Liver (tissue), 9 donors: ENCODE data around the gene SLC34A3. TPM values are rescaled to one million over a fixed set of nuclear protein-coding genes. Genes with fewer than 3 reads are reported as not detected.

Source experiments
- DNase-seq: peaks from one replicate; pipeline ENCODE4 v3.0.0-alpha.2; 2017; ENCODE audit warnings: low spot score
- H3K27ac ChIP-seq, 2 donors: one replicate each; pipeline ENCODE4 v1.7.0; 2013; ENCODE audit warnings: inconsistent platforms in 2 of 2, low read length in 2 of 2, control low read depth in 1 of 2, low read depth in 1 of 2, mild to moderate bottlenecking in 1 of 2
- H3K27me3 ChIP-seq, 4 donors: one replicate each; pipeline versions ENCODE4 v1.6.1 to v1.7.0; 2013; ENCODE audit warnings: low read length in 3 of 4, inconsistent platforms in 1 of 4, mild to moderate bottlenecking in 1 of 4, moderate library complexity in 1 of 4; ENCODE audit not compliant: control insufficient read depth in 4 of 4, insufficient read depth in 4 of 4
- H3K36me3 ChIP-seq, 4 donors: one replicate each; pipeline versions ENCODE4 v1.6.1 to v1.7.0; 2013; ENCODE audit warnings: low read length in 3 of 4, mild to moderate bottlenecking in 3 of 4, low read depth in 1 of 4, moderate library complexity in 1 of 4; ENCODE audit not compliant: control insufficient read depth in 4 of 4, insufficient read depth in 3 of 4
- H3K4me1 ChIP-seq, 4 donors: one replicate each; pipeline versions ENCODE4 v1.6.1 to v1.7.0; 2013; ENCODE audit warnings: low read length in 3 of 4, mild to moderate bottlenecking in 3 of 4, moderate library complexity in 1 of 4; ENCODE audit not compliant: control insufficient read depth in 4 of 4, insufficient read depth in 4 of 4
- H3K4me3 ChIP-seq, 3 donors: one replicate each; pipeline versions ENCODE4 v1.6.1 to v1.7.0; 2013; ENCODE audit warnings: low read length in 3 of 3, control low read depth in 1 of 3, low read depth in 1 of 3, mild to moderate bottlenecking in 1 of 3
- H3K9ac ChIP-seq, 2 donors: one replicate each; pipeline ENCODE4 v1.7.0; 2013; ENCODE audit warnings: low read length in 2 of 2, mild to moderate bottlenecking in 2 of 2, moderate library complexity in 2 of 2, control low read depth in 1 of 2, low read depth in 1 of 2
- H3K9me3 ChIP-seq, 4 donors: one replicate each; pipeline versions ENCODE4 v1.6.1 to v1.7.0; 2013; ENCODE audit warnings: low read length in 3 of 4; ENCODE audit not compliant: control insufficient read depth in 4 of 4
- EGR1 ChIP-seq, 2 donors: IDR thresholded peaks; 2 replicates each; pipeline ENCODE4 v1.6.1; 2016 to 2018; ENCODE audit warnings: antibody characterized with exemption in 2 of 2, low read depth in 2 of 2
- FOXA1 ChIP-seq: IDR thresholded peaks from 2 replicates; pipeline ENCODE4 v1.6.1; 2016; ENCODE audit warnings: antibody characterized with exemption
- FOXA2 ChIP-seq: IDR thresholded peaks from 2 replicates; pipeline ENCODE4 v1.6.1; 2016; ENCODE audit warnings: antibody characterized with exemption
- GABPA ChIP-seq, 2 donors: IDR thresholded peaks in 1 of 2; conservative IDR thresholded peaks in 1 of 2; 2 replicates each; pipeline ENCODE4 v1.6.1; 2016; ENCODE audit warnings: antibody characterized with exemption in 2 of 2, mild to moderate bottlenecking in 1 of 2, moderate library complexity in 1 of 2
- HNF4A ChIP-seq, 2 donors: conservative IDR thresholded peaks; 2 replicates each; pipeline ENCODE4 v1.6.1; 2016; ENCODE audit warnings: antibody characterized with exemption in 2 of 2, mild to moderate bottlenecking in 2 of 2
- JUND ChIP-seq, 2 donors: IDR thresholded peaks; 2 replicates each; pipeline ENCODE4 v1.6.1; 2016; ENCODE audit warnings: antibody characterized with exemption in 2 of 2
- MAX ChIP-seq: IDR thresholded peaks from 2 replicates; pipeline ENCODE4 v1.6.1; 2016; ENCODE audit warnings: antibody characterized with exemption
- NR2F2 ChIP-seq: IDR thresholded peaks from 2 replicates; pipeline ENCODE4 v1.6.1; 2016; ENCODE audit warnings: antibody characterized with exemption
- RAD21 ChIP-seq, 2 donors: IDR thresholded peaks; 2 replicates each; pipeline ENCODE4 v1.6.1; 2016; ENCODE audit warnings: antibody characterized with exemption in 2 of 2, mild to moderate bottlenecking in 2 of 2
- REST ChIP-seq: IDR thresholded peaks from 2 replicates; pipeline ENCODE4 v1.6.1; 2016; ENCODE audit warnings: antibody characterized with exemption, mild to moderate bottlenecking
- RXRA ChIP-seq, 2 donors: IDR thresholded peaks; 2 replicates each; pipeline ENCODE4 v1.6.1; 2017 to 2018; ENCODE audit warnings: antibody characterized with exemption in 2 of 2, mild to moderate bottlenecking in 1 of 2
- SP1 ChIP-seq: IDR thresholded peaks from 2 replicates; pipeline ENCODE4 v1.6.1; 2018; ENCODE audit warnings: antibody characterized with exemption, mild to moderate bottlenecking
- TAF1 ChIP-seq: conservative IDR thresholded peaks from 2 replicates; pipeline ENCODE4 v1.6.1; 2016; ENCODE audit warnings: antibody characterized with exemption, mild to moderate bottlenecking
- YY1 ChIP-seq: IDR thresholded peaks from 2 replicates; pipeline ENCODE4 v1.6.1; 2016; ENCODE audit warnings: antibody characterized with exemption, mild to moderate bottlenecking
- ZBTB33 ChIP-seq: IDR thresholded peaks from 2 replicates; pipeline ENCODE4 v1.6.1; 2016; ENCODE audit warnings: antibody characterized with exemption
- WGBS: extraction: QIAGEN DNeasy Blood & Tissue Kit; methylation state at CpG from one replicate; pipeline ENCODE4 v1.1.7; 2013; 5-methylcytosine and 5-hydroxymethylcytosine counted together
- polyA plus RNA-seq, 2 donors: library from polyadenylated mRNA; stranded (reverse) in 1 of 2; unstranded in 1 of 2; fragments of 200-250 nt in 1 of 2; fragments of >200 nt in 1 of 2; fragmentation: Nextera tagmentation in 1 of 2; extraction: Ambion mirVana in 1 of 2; gene quantifications; one replicate each; pipeline versions ENCODE4 v1.2.1 to v1.2.3, GENCODE V29; 2013 to 2015
- total RNA-seq, 2 donors: library from RNA; depleted of rRNA; stranded (reverse); fragments of >200 nt; gene quantifications; one replicate each; pipeline ENCODE4 v1.2.3, GENCODE V29; 2014
- TF ChIP-seq, protein P1 (sequence below): fragments of 150-350 bp; IDR thresholded peaks from 2 replicates; pipeline ENCODE4 v1.5.1; 2017; ENCODE audit warnings: improper control_type of control experiment, low read depth, low read length; ENCODE audit not compliant: missing input control
- donor health status: healthy.
- donor health status: healthy.
- donor health status: healthy.
- donor health status: healthy.
- donor health status: healthy.

The SLC34A3 gene
- total and polyA plus RNA-seq, 4 donors = not detected

GRCh38 chr9:137262909-137263285, 32.2 kb downstream of the SLC34A3 start:
- no peak overlapping the region for H3K9ac ChIP-seq
- WGBS = 90% methylated on average over 24 of the region's 24 CpGs
- TF ChIP-seq RAD21 (IDR thresholded peaks at IDR 0.05) (no peak), YY1 (no peak), RXRA (IDR thresholded peaks at IDR 0.05) (no peak), JUND (IDR thresholded peaks at IDR 0.05) (no peak), FOXA2 (no peak), NR2F2 (no peak)
- TF ChIP-seq, protein P1, sequence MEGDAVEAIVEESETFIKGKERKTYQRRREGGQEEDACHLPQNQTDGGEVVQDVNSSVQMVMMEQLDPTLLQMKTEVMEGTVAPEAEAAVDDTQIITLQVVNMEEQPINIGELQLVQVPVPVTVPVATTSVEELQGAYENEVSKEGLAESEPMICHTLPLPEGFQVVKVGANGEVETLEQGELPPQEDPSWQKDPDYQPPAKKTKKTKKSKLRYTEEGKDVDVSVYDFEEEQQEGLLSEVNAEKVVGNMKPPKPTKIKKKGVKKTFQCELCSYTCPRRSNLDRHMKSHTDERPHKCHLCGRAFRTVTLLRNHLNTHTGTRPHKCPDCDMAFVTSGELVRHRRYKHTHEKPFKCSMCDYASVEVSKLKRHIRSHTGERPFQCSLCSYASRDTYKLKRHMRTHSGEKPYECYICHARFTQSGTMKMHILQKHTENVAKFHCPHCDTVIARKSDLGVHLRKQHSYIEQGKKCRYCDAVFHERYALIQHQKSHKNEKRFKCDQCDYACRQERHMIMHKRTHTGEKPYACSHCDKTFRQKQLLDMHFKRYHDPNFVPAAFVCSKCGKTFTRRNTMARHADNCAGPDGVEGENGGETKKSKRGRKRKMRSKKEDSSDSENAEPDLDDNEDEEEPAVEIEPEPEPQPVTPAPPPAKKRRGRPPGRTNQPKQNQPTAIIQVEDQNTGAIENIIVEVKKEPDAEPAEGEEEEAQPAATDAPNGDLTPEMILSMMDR = no peak
- no peak overlapping the region for H3K27ac ChIP-seq
- no peak overlapping the region for H3K4me3 ChIP-seq
- H3K9me3 ChIP-seq = no peaks in the 10 kb centered on the region
- H3K27me3 ChIP-seq = no peaks in the 10 kb centered on the region
- peaks cover 9 to 16% (median 12%) of the 10 kb centered on the region in 4 donors for H3K36me3 ChIP-seq
- no peak for DNase-seq
- peaks cover 2 to 15% (median 7%) of the 10 kb centered on the region in 4 donors for H3K4me1 ChIP-seq

GRCh38 chr9:137263506-137263905, 32.8 kb downstream of the SLC34A3 start:
- Histone ChIP-seq H3K9ac (no peak overlapping the region), H3K36me3 (peaks cover 10 to 16% (median 12%) of the 10 kb centered on the region in 4 donors), H3K9me3 (no peaks in the 10 kb centered on the region), H3K4me1 (peaks cover 5 to 20% (median 10%) of the 10 kb centered on the region in 4 donors), H3K4me3 (no peak overlapping the region), H3K27me3 (no peaks in the 10 kb centered on the region), H3K27ac (no peak overlapping the region)
- TF ChIP-seq HNF4A (conservative IDR thresholded peaks at IDR 0.05) (peak; percentile 10 to 30), NR2F2 (no peak), JUND (IDR thresholded peaks at IDR 0.05) (no peak), EGR1 (IDR thresholded peaks at IDR 0.05; ENCODE audit: low read depth in 2 of 2) (no peak)
- DNase-seq = no peak
- 56% methylated on average over 10 of the region's 10 CpGs for whole genome bisulfite sequencing

DNA sequence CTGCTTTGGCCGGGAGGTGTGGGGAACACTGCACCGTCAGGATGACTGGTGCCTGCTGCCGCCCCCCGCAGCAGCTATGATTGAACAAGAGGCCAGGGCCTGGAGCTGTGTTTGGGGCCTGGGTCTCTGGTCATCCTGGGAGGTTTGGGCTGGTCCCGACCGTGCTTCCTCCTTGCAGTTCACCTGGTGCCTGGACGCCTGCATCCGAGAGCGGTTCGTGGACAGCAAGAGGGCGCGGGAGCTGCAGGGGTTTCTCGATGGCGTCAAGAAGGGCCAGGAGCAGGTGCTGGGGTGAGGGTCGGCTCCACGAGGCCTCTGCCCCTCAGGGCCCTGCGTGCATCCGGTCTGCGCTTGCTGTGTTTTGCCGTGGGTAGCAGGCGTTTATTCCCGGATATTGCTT, 33.4 kb downstream of the SLC34A3 start:
- peaks cover 5 to 13% (median 11%) of the 10 kb centered on the region in 4 donors for H3K36me3 ChIP-seq

More for the DNA sequence above, 33.4 kb downstream of the SLC34A3 start:
- Histone ChIP-seq H3K4me1 (peaks cover 5 to 25% (median 16%) of the 10 kb centered on the region in 4 donors), H3K27me3 (no peaks in the 10 kb centered on the region), H3K4me3 (no peak overlapping the region), H3K9me3 (no peaks in the 10 kb centered on the region), H3K27ac (no peak overlapping the region), H3K9ac (no peak overlapping the region)
- no peak for TF ChIP-seq FOXA1
- no peak for TF ChIP-seq REST
- no peak for TF ChIP-seq TAF1
- no peak for TF ChIP-seq ZBTB33
- TF ChIP-seq RAD21 (IDR thresholded peaks at IDR 0.05) = no peak
- no peak for TF ChIP-seq GABPA (IDR thresholded peaks at IDR 0.05 in 1 of 2, conservative IDR thresholded peaks at IDR 0.05 in 1 of 2)
- no peak for TF ChIP-seq YY1
- no peak for TF ChIP-seq MAX
- TF ChIP-seq HNF4A (conservative IDR thresholded peaks at IDR 0.05) = no peak
- TF ChIP-seq, protein P1 = no peak
- TF ChIP-seq SP1 = no peak
- TF ChIP-seq EGR1 (IDR thresholded peaks at IDR 0.05; ENCODE audit: low read depth in 2 of 2) = no peak
- 96% methylated on average over 22 of the region's 22 CpGs for WGBS
- no peak for DNase-seq
